ENCODE results near the gene COX7A2. TPM values are rescaled to one million over a fixed set of nuclear protein-coding genes. Genes with fewer than 3 reads are reported as not detected.

Gene COX7A2
- polyA plus RNA-seq, 1 donor (not counting 4 experiments of a cell fraction or from before 2014, with no cell fraction given) = 474 TPM

- Histone ChIP-seq H3K79me2 (ENCODE audit: control insufficient read depth, insufficient read depth, low read length) (no peaks in the 10 kb centered on the region), H3K9ac (ENCODE audit: control insufficient read depth, extremely low read depth, insufficient read depth, low read length) (no peak overlapping the region), H3K9me1 (ENCODE audit: control insufficient read depth, extremely low read depth, insufficient read depth, low read length) (no peaks in the 10 kb centered on the region), H3K9me3 (ENCODE audit: control insufficient read depth, low read depth, low read length) (no peaks in the 10 kb centered on the region), H3K27me3 (ENCODE audit: control insufficient read depth, extremely low read depth, insufficient read depth, low read length) (no peaks in the 10 kb centered on the region), H2AFZ (ENCODE audit: control insufficient read depth, low read length) (no peak overlapping the region), H3K4me2 (ENCODE audit: control insufficient read depth, extremely low read depth, insufficient read depth, low read depth, low read length) (no peak overlapping the region), H3K4me1 (ENCODE audit: control insufficient read depth, extremely low read depth, insufficient read depth, low read length) (no peaks in the 10 kb centered on the region), H3K36me3 (ENCODE audit: control insufficient read depth in 2 of 2, extremely low read depth in 1 of 2, insufficient read depth in 2 of 2, low read length in 2 of 2) (peaks cover 5 to 9% of the 10 kb centered on the region in 2 experiments), H3K4me3 (ENCODE audit: control insufficient read depth in 2 of 3, extremely low read depth in 1 of 3, insufficient read depth in 2 of 3, low read depth in 1 of 3, low read length in 3 of 3) (no peak overlapping the region), H3K27ac (ENCODE audit: control insufficient read depth, insufficient read depth, low read length) (no peak overlapping the region), H4K20me1 (ENCODE audit: control insufficient read depth, extremely low read depth, insufficient read depth, low read length) (no peaks in the 10 kb centered on the region)
- dilution Hi-C loops (cut with MboI; ENCODE audit: extremely low pct_ligation_motif_present, low sequenced_read_pairs) = no loop called here
- no peak for DNase-seq (ENCODE audit: low read depth, low spot score)
- TF ChIP-seq CTCF (optimal IDR thresholded peaks at IDR 0.05 in 1 of 3, IDR thresholded peaks at IDR 0.05 in 1 of 3, conservative IDR thresholded peaks at IDR 0.05 in 1 of 3; ENCODE audit: extremely low read depth in 1 of 3, insufficient read depth in 2 of 3, low read length in 3 of 3) (no peak), EZH2 (IDR thresholded peaks at IDR 0.05; ENCODE audit: low read length) (no peak)
- FAIRE-seq = no peak
Observed at GRCh38 chr6:75257343-75258087, 13.9 kb upstream of the COX7A2 start.

- H3K4me1 ChIP-seq (ENCODE audit: control insufficient read depth, extremely low read depth, insufficient read depth, low read length) = no peaks in the 10 kb centered on the region
- H3K36me3 ChIP-seq (ENCODE audit: control insufficient read depth in 2 of 2, extremely low read depth in 1 of 2, insufficient read depth in 2 of 2, low read length in 2 of 2) = peaks cover 0 to 5% of the 10 kb centered on the region in 2 experiments
- no peaks in the 10 kb centered on the region for H3K27me3 ChIP-seq (ENCODE audit: control insufficient read depth, extremely low read depth, insufficient read depth, low read length)
- DNase-seq (ENCODE audit: low read depth, low spot score) (no peak), FAIRE-seq (no peak)
- H4K20me1 ChIP-seq (ENCODE audit: control insufficient read depth, extremely low read depth, insufficient read depth, low read length) = no peaks in the 10 kb centered on the region
- no peak overlapping the region for H3K27ac ChIP-seq (ENCODE audit: control insufficient read depth, insufficient read depth, low read length)
- no peaks in the 10 kb centered on the region for H3K79me2 ChIP-seq (ENCODE audit: control insufficient read depth, insufficient read depth, low read length)
- dilution Hi-C loops (cut with MboI; ENCODE audit: extremely low pct_ligation_motif_present, low sequenced_read_pairs) = no loop called here
- H3K4me3 ChIP-seq (ENCODE audit: control insufficient read depth in 2 of 3, extremely low read depth in 1 of 3, insufficient read depth in 2 of 3, low read depth in 1 of 3, low read length in 3 of 3) = no peak overlapping the region
- no peak overlapping the region for H2AFZ ChIP-seq (ENCODE audit: control insufficient read depth, low read length)
- H3K9me3 ChIP-seq (ENCODE audit: control insufficient read depth, low read depth, low read length) = no peaks in the 10 kb centered on the region
- no peaks in the 10 kb centered on the region for H3K9me1 ChIP-seq (ENCODE audit: control insufficient read depth, extremely low read depth, insufficient read depth, low read length)
- H3K9ac ChIP-seq (ENCODE audit: control insufficient read depth, extremely low read depth, insufficient read depth, low read length) = no peak overlapping the region
- no peak for TF ChIP-seq CTCF (optimal IDR thresholded peaks at IDR 0.05 in 1 of 3, IDR thresholded peaks at IDR 0.05 in 1 of 3, conservative IDR thresholded peaks at IDR 0.05 in 1 of 3; ENCODE audit: extremely low read depth in 1 of 3, insufficient read depth in 2 of 3, low read length in 3 of 3)
- no peak for TF ChIP-seq EZH2 (IDR thresholded peaks at IDR 0.05; ENCODE audit: low read length)
- H3K4me2 ChIP-seq (ENCODE audit: control insufficient read depth, extremely low read depth, insufficient read depth, low read depth, low read length) = no peak overlapping the region
Observed at GRCh38 chr6:75250552-75250951, 7.0 kb upstream of the COX7A2 start.

Data from keratinocyte (primary cell).